Left cardiac atrium (tissue), 4 donors: Measurements from ENCODE around the gene PCDHGC5. TPM values are rescaled to one million over a fixed set of nuclear protein-coding genes. Genes with fewer than 3 reads are reported as not detected.
A peak's percentile ranks its signal among the peaks of the same experiment; 100 is the strongest.

Source experiments
- ATAC-seq, 2 donors: fragments of 200-7000 bp; cut with Tn5 transposase; one replicate each; pipeline ENCODE4 v1.9.1; 2020; ENCODE audit warnings: mild to moderate bottlenecking in 2 of 2, moderate library complexity in 2 of 2
- DNase-seq: peaks from one replicate; pipeline ENCODE4 v3.0.0-alpha.2; 2020
- intact Hi-C, 2 donors: fragments of 100-400 bp; cut with DNase I; formaldehyde crosslinking; loops; one replicate each; pipeline versions ENCODE4 v1.14.1 to v1.15.1; 2022 to 2023
- total RNA-seq, 2 donors: library from RNA; stranded (reverse); fragmentation: NEBNext Ultra II Directional; extraction: Animal tissue kit (Norgen Biotek cat#: 25700); gene quantifications; one replicate each; pipeline ENCODE4 v1.2.1, GENCODE V29; 2021
- donor health status: DM: no; HTN: yes; CAD: no.
- donor health status: DM: no; HTN: yes; CAD: no; lungs with severe emphysema.
- donor health status: DM: yes; HTN: yes; CAD: no.
- donor health status: Dilated cardiomyopathy.

The PCDHGC5 gene
- total RNA-seq, 2 donors from 2014 or later, result 0.97 to 1.7 TPM

DNA sequence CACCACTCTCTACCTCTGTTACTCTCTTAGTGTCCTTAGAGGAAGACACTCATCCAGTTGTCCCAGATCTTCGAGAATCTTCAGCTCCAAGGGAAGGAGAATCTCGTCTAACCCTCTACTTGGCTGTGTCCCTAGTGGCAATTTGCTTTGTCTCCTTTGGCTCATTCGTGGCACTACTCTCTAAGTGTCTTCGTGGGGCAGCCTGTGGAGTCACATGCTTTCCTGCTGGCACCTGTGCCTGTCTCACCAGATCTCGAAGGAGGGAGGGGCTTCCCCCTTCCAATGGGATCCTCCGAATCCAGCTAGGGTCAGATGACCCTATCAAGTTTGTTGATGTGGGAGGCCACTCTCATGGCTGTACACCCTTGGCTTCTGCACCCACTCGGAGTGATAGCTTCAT, 1.8 kb upstream of the PCDHGC5 start:
- DNase-seq (no peak), ATAC-seq (no peak)
- intact Hi-C loops, result no loop called here

DNA sequence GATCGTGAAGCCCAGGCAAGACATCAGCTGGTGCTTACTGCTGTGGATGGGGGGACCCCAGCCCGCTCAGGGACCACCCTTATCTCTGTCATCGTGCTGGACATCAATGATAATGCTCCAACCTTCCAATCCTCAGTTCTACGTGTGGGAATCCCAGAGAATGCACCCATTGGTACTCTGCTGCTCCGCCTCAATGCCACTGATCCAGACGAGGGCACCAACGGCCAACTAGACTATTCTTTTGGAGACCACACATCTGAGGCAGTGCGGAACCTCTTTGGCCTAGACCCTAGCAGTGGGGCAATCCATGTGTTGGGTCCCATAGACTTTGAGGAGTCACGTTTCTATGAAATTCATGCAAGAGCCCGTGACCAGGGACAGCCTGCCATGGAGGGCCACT, 960 bp downstream of the PCDHGC5 start:
- intact Hi-C loops, result no loop called here
- DNase-seq, result no peak
- ATAC-seq, result no peak

DNA sequence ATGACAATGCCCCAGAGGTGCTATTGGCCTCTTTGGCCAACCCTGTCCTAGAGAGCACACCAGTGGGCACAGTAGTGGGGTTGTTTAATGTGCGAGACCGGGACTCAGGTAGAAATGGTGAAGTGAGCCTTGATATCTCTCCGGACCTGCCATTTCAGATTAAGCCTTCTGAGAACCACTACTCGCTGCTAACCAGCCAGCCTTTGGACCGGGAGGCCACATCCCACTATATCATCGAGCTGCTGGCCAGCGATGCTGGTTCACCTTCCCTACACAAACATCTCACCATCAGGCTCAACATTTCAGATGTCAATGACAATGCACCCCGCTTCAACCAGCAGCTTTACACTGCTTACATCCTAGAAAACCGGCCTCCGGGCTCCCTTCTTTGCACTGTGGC, 1.4 kb downstream of the PCDHGC5 start:
- intact Hi-C loops, result no loop called here
- ATAC-seq (no peak), DNase-seq (no peak)

DNA sequence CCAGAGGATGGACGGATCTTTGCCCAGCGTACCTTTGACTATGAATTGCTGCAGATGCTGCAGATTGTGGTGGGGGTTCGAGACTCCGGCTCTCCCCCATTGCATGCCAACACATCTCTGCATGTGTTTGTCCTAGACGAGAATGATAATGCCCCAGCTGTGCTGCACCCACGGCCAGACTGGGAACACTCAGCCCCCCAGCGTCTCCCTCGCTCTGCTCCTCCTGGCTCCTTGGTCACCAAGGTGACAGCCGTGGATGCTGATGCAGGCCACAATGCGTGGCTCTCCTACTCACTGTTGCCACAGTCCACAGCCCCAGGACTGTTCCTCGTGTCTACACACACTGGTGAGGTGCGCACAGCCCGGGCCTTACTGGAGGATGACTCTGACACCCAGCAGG, 1.9 kb downstream of the PCDHGC5 start:
- no peak for ATAC-seq
- intact Hi-C loops, result no loop called here
- no peak for DNase-seq

DNA sequence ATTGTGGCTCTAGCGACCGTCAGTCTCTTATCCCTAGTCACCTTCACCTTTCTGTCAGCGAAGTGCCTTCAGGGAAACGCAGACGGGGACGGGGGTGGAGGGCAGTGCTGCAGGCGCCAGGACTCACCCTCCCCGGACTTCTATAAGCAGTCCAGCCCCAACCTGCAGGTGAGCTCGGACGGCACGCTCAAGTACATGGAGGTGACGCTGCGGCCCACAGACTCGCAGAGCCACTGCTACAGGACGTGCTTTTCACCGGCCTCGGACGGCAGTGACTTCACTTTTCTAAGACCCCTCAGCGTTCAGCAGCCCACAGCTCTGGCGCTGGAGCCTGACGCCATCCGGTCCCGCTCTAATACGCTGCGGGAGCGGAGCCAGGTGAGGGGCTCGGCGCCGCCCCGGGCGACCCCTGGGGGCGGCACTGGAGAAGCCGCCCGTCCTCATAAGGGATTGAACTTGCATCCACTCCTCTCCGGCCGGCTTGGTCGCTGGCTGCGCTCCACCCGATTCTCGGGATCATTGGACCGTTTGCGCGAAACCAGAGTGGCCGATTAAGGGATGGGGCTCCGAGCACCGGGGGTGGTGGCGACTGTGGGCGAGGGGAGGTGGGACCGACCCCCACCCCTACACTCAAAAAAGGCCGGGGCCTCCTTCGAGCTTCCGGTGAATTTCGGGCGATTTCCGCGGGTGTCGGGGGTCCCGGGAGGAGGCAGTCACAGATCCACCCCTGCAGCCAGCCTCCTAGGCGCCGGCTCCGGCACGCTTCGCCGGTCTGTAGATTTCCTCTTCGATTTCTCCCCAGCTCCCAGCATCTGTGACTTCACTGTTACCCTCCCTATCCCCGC, 2.7 kb downstream of the PCDHGC5 start:
- intact Hi-C loops, result no loop called here
- DNase-seq (no peak), ATAC-seq (no peak)

DNA sequence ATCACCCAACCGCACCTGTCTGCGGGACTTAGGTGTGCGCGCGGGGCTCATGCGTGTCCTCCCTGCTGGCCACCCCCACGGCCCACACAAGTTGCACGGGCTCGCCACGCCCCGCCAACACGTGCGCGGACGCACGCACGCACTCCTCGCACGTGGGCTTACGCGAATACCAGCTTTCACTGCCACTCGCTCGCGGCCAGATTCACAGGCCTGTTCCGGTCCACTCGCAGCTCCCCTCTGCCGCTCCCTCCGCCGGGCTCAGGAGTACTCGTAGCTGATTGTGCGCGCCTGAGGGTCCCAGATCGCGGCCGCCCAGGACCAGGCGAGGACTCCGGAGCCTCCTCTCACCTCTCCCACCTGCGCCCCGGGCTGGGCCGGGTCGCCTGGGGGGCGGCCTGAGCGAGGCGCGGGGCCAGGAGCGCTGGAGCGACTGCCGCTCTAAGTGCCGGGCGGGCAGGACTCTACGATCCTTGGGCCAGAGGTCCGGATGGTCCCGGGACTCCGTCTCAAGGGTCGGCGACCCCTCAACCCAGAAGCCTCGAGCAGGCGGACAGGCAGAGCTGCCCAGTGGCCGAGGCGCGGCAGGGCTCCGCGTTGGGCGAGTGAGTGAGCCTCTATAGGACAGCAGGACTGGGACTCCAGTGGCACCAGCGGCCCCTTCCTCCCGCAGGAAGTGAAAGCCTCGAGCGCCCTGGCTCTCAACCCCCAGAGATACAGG, 3.4 kb downstream of the PCDHGC5 start:
- DNase-seq (no peak), ATAC-seq (peak; percentile 7 to 45)
- intact Hi-C loops, result no loop called here

DNA sequence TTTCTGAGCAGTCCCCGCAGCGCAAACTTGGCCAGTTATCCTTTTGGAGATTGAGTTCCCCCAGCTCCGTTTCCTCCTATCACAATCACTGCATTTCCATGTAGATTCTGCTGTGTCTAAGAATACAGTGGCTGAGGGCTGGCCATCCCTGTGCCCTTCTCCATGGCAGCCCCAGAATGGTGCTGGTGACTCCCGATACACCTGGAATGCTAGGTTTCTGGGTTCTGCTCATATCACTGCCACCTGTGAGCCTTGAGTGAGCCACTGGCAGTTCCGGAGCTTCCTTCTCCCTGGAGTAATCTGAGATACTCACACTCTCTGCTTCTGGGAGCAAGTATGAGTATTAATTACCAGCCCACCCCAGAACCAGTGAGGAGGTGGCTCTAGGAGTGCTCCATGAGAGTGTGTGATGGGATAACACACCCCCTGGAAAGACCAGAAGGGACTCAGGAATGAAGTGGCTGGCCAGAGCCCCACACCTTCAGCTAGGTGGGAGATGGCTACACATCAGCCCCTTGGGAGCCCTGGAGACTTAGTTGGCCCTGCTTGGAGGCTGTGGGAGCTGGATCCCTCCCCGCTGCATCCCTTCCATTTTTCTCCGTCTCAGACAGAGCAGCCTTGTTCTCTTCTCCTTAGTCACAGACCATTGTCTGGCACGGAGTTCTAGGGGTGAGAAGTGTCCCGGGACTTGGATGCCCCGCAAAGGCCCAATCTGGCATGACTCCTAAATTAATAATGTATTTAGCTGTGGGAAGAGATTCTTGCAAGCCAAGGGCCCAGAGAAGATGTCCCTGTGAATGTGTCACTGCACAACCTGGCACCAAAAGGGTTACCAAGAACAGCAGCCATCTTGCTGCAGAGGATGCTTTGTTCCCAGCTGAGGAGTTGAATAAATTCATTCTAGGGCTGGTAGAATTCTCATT, 4.9 kb downstream of the PCDHGC5 start:
- ATAC-seq (peak; percentile 46 to 76), DNase-seq (peak; percentile 44)
- intact Hi-C loops, result no loop called here

DNA sequence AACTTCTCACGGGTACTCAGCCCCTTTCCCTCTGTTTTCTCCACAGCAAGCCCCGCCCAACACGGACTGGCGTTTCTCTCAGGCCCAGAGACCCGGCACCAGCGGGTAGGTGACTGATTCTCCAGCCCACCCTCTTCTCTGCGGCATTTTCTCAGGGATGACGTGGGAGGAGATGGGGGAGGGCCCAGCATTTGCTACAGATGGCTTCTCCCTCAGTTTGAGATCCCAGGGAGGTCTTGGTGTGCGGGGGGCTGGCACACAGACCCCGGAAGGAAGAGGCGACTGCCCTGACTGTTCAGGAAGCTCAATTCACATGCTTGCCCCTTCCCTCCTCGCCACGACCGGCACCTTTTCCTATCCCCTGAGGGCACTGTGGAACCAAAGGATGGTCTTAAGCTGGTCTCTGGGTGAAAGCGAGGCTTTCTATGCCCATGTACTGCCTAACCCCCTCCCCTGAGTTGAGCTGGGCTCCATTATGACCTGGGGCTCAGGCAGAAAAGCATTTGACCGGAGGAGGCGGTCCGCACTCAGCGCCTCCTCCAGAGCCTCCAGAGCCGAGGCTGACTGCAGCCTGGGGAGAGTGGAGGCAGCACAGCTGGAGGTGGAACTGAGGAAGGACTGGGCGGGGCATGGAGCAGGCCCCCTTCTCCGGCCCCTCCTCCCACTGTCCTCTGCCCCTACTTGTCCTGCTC, 6.0 kb downstream of the PCDHGC5 start:
- no peak for ATAC-seq

DNA sequence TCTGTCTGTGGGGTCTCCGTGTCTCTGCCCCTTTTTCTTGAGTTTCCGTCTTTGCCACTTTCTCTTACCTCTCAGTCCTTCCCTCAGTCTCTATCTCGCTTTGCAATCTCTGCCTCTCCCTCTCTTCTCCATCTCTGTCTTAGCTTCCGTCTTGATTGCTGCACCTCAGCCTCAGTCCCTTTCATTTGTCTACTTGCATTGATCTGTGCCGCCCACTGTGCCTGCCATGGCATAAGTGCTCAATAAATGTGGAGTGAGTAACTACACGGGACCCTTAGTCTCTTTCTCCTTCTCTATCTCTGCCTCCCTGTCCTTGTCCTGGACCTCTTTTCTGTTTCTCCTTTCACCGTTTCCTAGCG, 6.6 kb downstream of the PCDHGC5 start:
- ATAC-seq, result no peak
- no peak for DNase-seq
- intact Hi-C loops, result no loop called here

More for the DNA sequence above, 6.0 kb downstream of the PCDHGC5 start:
- intact Hi-C loops, result no loop called here
- no peak for DNase-seq

DNA sequence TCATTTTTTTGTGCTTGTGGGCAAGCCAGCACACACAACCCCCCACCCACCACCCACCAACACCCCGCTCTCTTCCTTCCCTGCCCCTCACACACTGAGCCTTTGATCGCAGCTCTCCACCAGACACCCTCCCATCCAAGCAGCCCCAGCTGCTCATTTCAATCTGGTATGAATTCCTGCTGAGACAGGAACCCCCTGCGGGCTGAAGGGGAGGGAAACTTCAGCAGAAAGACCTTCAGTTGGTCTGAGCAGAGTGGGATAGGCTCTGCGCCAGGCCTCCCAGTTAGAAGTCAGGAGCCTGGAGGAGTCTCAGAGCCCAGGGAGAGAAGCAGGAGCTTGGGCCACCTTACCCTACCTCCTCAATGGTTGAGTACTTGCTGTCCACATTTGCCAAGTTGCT, 7.2 kb downstream of the PCDHGC5 start:
- ATAC-seq (no peak), DNase-seq (no peak)
- intact Hi-C loops, result no loop called here

DNA sequence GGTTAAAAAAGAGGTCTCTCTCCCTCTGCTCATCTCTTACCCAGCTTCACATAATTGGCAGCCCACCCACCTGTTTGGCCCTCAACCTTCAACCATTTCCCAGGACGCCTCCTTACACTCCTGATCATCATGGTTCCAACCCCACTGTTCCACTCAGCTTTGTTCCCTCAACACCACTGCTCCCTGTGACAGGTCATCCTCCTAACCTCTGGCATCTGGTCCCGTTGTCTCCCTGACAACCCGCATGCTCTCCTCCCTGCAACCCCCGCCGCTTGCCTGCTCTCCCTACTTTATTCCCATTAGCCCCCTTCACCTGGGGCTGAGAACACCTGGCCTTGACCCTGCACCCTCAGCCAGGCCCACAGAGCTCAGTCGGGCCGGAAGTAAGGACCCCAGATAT, 12.9 kb downstream of the PCDHGC5 start:
- ATAC-seq (no peak), DNase-seq (no peak)
- intact Hi-C loops, result no loop called here

DNA sequence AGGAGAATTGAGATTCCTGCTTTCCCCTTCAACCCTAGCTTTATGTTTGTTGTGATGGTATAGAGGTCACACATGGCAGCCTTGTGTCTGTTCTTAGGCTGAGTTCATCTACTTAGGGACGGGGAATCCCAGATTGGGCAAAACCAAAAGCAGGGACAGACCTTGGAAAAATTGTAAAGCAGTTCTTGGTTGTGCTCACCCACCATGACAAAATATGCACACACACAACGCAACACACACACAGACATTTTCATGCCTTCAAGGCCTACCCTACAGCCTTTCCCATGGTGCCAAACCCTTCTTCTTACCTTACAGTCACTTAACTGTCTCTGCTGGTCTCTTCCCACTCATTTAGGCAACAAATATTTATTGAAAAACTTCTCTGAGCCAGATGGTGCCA, 14.8 kb downstream of the PCDHGC5 start:
- no peak for DNase-seq
- ATAC-seq, result no peak
- intact Hi-C loops, result no loop called here

DNA sequence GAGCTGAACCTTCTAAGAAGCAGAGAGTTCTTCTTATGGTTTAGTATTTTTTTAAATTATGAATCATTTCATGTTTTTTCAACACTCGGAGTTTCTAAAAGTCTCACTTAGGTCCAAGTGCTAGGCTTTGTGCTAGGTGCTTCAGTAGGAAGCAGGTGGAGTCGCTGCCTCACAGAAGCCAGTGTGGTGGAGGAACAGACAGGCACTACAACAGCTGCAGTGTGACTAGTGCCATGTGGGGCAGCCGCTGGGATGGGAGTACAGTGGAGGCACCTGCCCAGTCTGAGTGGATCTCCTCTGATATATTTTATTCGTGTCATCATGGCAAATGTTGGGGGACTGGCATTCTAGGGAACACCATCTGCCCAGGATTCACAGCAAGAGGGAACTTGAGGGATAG, 15.3 kb downstream of the PCDHGC5 start:
- ATAC-seq (no peak), DNase-seq (no peak)
- intact Hi-C loops, result no loop called here

DNA sequence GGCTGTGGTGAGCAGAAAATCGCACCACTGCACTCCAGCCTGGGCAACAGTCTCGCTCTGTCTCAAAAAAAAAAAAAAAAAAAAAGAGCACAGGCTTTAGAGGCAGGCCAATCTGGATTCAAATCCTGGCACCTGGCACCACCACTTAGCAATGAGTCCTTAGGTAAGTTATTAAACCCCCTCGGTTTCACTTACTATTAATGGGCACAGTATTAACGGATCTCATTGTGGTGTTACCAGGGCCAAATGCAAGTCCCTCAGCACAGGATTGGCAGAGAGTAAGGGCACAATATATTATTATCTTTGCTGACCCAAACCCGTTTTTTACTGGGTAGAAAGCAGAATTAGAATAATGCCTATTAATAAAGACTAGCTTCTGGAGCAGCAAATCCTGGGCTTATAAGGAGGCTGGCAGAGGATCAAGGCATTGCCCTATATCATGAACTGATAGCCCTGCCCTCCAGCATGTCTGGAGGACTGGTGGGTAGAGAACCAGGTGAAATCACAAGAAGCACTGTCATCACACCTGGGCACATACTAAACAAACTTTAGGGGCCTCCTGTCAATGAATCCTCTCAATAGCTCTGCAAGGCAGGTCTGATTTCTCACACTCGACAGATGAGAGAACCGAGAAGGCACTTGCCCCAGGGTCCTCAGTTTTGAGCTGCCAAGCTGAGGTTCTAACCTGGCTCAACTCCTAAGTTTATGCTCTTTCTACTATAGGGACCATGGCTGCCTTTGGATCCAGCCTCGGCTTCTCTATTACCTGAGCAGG, 17.7 kb downstream of the PCDHGC5 start:
- ATAC-seq, result no peak
- intact Hi-C loops, result no loop called here
- no peak for DNase-seq

DNA sequence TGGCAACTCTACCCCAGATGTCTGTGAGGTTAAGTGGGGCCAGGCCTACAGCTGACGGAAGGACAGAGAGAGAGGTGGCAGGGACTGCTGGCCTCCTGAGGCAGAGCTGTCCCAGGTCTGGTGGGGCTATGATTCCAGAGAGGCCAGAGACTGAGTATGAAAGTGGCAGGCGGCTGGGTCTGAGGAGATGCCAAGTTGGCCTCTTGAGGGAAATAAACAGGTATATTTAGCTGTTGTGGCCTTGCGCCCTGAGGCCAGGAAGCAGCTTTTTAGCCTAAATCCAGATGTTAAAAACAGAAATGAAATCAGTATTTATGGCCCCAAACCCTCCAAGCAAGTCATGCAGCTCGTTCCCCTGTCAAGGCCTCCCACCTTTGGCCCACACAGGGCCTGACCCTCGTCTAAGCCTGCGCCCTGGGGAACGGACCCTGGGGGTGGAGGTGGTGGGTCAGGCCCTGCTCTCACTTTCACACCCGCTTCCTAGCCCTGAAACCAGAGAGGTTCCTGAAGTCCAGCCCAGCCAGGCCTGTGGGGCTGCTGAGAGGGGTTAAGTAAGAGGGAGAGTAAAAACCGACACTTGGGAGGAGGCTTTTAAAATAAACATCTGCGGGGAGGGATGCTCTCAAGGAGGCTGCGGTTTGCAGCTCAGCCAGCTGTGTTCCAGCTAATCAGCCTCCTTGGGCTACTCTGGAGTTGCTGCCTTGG, 18.7 kb downstream of the PCDHGC5 start:
- peak; percentile 25 to 63 for ATAC-seq

DNA sequence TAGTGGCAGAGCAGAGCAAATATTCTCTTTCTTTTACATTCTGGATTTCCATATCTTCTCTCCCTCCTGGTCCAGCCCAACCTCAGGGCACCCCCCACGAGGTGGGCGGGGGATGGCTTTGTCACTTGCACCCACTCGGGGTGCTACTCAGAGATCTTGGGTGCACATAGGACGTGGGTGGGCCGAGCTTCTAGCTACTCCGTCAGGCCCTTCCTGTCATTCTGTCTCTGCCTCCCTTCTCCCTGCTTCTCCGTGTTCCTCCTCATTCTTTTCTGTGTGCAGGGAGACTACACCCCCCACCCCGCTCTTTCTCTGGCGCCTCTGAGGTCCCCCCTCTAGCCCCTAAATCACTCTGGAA, 19.5 kb downstream of the PCDHGC5 start:
- intact Hi-C loops, result no loop called here
- no peak for DNase-seq
- peak in 1 of 2 donors; percentile 2 for ATAC-seq

More for the DNA sequence above, 18.7 kb downstream of the PCDHGC5 start:
- DNase-seq, result peak; percentile 56
- intact Hi-C loops, result no loop called here

DNA sequence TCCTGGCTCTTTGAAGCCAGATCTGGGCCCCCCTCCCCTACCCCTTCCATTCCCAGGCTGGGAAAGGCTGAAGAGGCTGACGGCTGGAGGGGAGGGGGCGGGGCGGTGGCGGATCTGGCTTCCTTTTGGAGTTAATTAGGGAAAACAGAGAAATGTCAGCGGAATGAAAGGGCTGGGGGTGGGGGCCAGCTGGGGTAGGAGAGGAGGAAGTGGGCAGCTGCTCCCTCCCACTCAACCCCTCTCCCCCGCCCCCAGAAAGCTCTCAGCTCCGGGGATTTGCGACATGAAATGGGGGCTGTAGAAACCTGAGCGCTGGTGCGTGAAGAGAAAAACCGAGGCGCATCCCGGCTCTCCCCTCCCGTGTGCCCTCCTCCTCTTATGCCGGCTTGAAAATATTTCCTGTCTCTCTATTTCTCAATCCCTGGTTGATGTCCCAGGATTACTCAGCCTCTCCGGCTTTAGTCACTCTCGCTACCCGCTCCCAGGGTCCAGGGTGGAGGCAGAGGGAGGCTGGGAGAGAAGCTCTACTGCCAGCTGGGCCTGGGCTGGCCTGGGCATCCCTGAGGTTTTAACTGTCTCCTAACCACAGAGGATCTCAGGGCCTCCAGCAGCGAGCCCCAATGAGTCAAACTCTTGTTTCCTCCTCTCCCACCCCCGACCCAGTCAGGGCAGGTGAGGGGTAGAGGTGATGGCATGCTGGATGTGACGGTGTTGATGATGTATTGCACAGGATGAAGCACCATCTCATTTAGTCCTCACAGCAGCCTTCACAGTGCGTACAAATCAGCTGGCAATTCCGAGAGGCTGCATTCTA, 20.1 kb downstream of the PCDHGC5 start:
- ATAC-seq, result peak; percentile 44 to 68
- intact Hi-C loops, result no loop called here
- peak; percentile 76 for DNase-seq
